ENCODE data around the gene PRX.
"Not testable (repeated sequence)": the region's sequence is repeated elsewhere in the genome, so short reads cannot be mapped to it uniquely, and the experiment has no call there.

PRX gene

GRCh38 chr19:40410030-40410389, 3.2 kb downstream of the PRX start:
- H3K9ac ChIP-seq (ENCODE audit: low read depth, low read length) = peak overlapping the region; percentile 39; the same call in 1 of the 2 replicates
- H3K4me3 ChIP-seq (ENCODE audit: low read length) = no peak overlapping the region
- no peaks in the 10 kb centered on the region for H3K36me3 ChIP-seq (ENCODE audit: insufficient read depth, low read depth, low read length)
- H3K9me3 ChIP-seq (ENCODE audit: insufficient read depth, low read depth, low read length) = no peaks in the 10 kb centered on the region
- no peak overlapping the region for H3K27ac ChIP-seq (ENCODE audit: low read length)
- peaks cover 4% of the 10 kb centered on the region for H3K4me1 ChIP-seq (ENCODE audit: insufficient read depth, low read length)
- H3K27me3 ChIP-seq (ENCODE audit: insufficient read depth, low read length) = no peaks in the 10 kb centered on the region

- H3K9me3 ChIP-seq (ENCODE audit: insufficient read depth, low read depth, low read length); H3K4me1 ChIP-seq (ENCODE audit: insufficient read depth, low read length); H3K4me3 ChIP-seq (ENCODE audit: low read length); H3K27ac ChIP-seq (ENCODE audit: low read length); H3K36me3 ChIP-seq (ENCODE audit: insufficient read depth, low read depth, low read length); H3K9ac ChIP-seq (ENCODE audit: low read depth, low read length); H3K27me3 ChIP-seq (ENCODE audit: insufficient read depth, low read length): not testable (repeated sequence)
Measured at GRCh38 chr19:40408598-40408925, 4.6 kb downstream of the PRX start.

GRCh38 chr19:40407714-40408597, 5.2 kb downstream of the PRX start:
- no peak overlapping the region for H3K9ac ChIP-seq (ENCODE audit: low read depth, low read length)

GRCh38 chr19:40403262-40403984, 9.8 kb downstream of the PRX start:
- Histone ChIP-seq H3K27me3 (ENCODE audit: insufficient read depth, low read length) (peaks cover 2% of the 10 kb centered on the region), H3K36me3 (ENCODE audit: insufficient read depth, low read depth, low read length) (no peaks in the 10 kb centered on the region), H3K4me3 (ENCODE audit: low read length) (peak overlapping the region; percentile 69), H3K4me1 (ENCODE audit: insufficient read depth, low read length) (peaks cover 3% of the 10 kb centered on the region; the same call in 1 of the 2 replicates), H3K9ac (ENCODE audit: low read depth, low read length) (peak overlapping the region; percentile 21; the same call in 1 of the 2 replicates), H3K9me3 (ENCODE audit: insufficient read depth, low read depth, low read length) (no peaks in the 10 kb centered on the region), H3K27ac (ENCODE audit: low read length) (no peak overlapping the region)

More at GRCh38 chr19:40407714-40408597, 5.2 kb downstream of the PRX start:
- H3K4me1 ChIP-seq (ENCODE audit: insufficient read depth, low read length) = peaks cover 7% of the 10 kb centered on the region
- no peak overlapping the region for H3K27ac ChIP-seq (ENCODE audit: low read length)
- no peaks in the 10 kb centered on the region for H3K27me3 ChIP-seq (ENCODE audit: insufficient read depth, low read length)
- no peaks in the 10 kb centered on the region for H3K36me3 ChIP-seq (ENCODE audit: insufficient read depth, low read depth, low read length)
- no peaks in the 10 kb centered on the region for H3K9me3 ChIP-seq (ENCODE audit: insufficient read depth, low read depth, low read length)
- H3K4me3 ChIP-seq (ENCODE audit: low read length) = no peak overlapping the region

GRCh38 chr19:40400559-40400958, 12.6 kb downstream of the PRX start:
- Histone ChIP-seq H3K9me3 (ENCODE audit: insufficient read depth, low read depth, low read length) (no peaks in the 10 kb centered on the region), H3K4me1 (ENCODE audit: insufficient read depth, low read length) (peaks cover 3% of the 10 kb centered on the region; the same call in 1 of the 2 replicates), H3K9ac (ENCODE audit: low read depth, low read length) (no peak overlapping the region), H3K27ac (ENCODE audit: low read length) (no peak overlapping the region), H3K27me3 (ENCODE audit: insufficient read depth, low read length) (peaks cover 7% of the 10 kb centered on the region), H3K36me3 (ENCODE audit: insufficient read depth, low read depth, low read length) (no peaks in the 10 kb centered on the region), H3K4me3 (ENCODE audit: low read length) (no peak overlapping the region)

GRCh38 chr19:40398417-40399131, 14.6 kb downstream of the PRX start:
- Histone ChIP-seq H3K9ac (ENCODE audit: low read depth, low read length) (no peak overlapping the region), H3K36me3 (ENCODE audit: insufficient read depth, low read depth, low read length) (no peaks in the 10 kb centered on the region), H3K27ac (ENCODE audit: low read length) (no peak overlapping the region), H3K9me3 (ENCODE audit: insufficient read depth, low read depth, low read length) (no peaks in the 10 kb centered on the region), H3K4me1 (ENCODE audit: insufficient read depth, low read length) (0 out of 2 replicates have a peak, but pooled peaks cover 3% of the 10 kb centered on the region), H3K4me3 (ENCODE audit: low read length) (peak overlapping the region; percentile 17; the same call in 1 of the 2 replicates), H3K27me3 (ENCODE audit: insufficient read depth, low read length) (peaks cover 7% of the 10 kb centered on the region)

GRCh38 chr19:40397568-40397906, 15.6 kb downstream of the PRX start:
- Histone ChIP-seq H3K27me3 (ENCODE audit: insufficient read depth, low read length) (peaks cover 7% of the 10 kb centered on the region), H3K9me3 (ENCODE audit: insufficient read depth, low read depth, low read length) (no peaks in the 10 kb centered on the region), H3K9ac (ENCODE audit: low read depth, low read length) (no peak overlapping the region), H3K4me3 (ENCODE audit: low read length) (no peak overlapping the region), H3K4me1 (ENCODE audit: insufficient read depth, low read length) (no peaks in the 10 kb centered on the region), H3K36me3 (ENCODE audit: insufficient read depth, low read depth, low read length) (no peaks in the 10 kb centered on the region), H3K27ac (ENCODE audit: low read length) (no peak overlapping the region)

GRCh38 chr19:40396886-40397567, 16.2 kb downstream of the PRX start:
- Histone ChIP-seq H3K27me3 (ENCODE audit: insufficient read depth, low read length) (peaks cover 7% of the 10 kb centered on the region), H3K9ac (ENCODE audit: low read depth, low read length) (no peak overlapping the region), H3K27ac (ENCODE audit: low read length) (no peak overlapping the region), H3K4me1 (ENCODE audit: insufficient read depth, low read length) (no peaks in the 10 kb centered on the region), H3K36me3 (ENCODE audit: insufficient read depth, low read depth, low read length) (no peaks in the 10 kb centered on the region), H3K4me3 (ENCODE audit: low read length) (no peak overlapping the region), H3K9me3 (ENCODE audit: insufficient read depth, low read depth, low read length) (no peaks in the 10 kb centered on the region)

- no peak overlapping the region for H3K27ac ChIP-seq (ENCODE audit: low read length)
- H3K4me1 ChIP-seq (ENCODE audit: insufficient read depth, low read length) = no peaks in the 10 kb centered on the region
Measured at GRCh38 chr19:40395956-40396355, 17.2 kb downstream of the PRX start.

GRCh38 chr19:40394816-40395210, 18.4 kb downstream of the PRX start:
- Histone ChIP-seq H3K4me1 (ENCODE audit: insufficient read depth, low read length) (no peaks in the 10 kb centered on the region), H3K36me3 (ENCODE audit: insufficient read depth, low read depth, low read length) (no peaks in the 10 kb centered on the region), H3K9ac (ENCODE audit: low read depth, low read length) (no peak overlapping the region), H3K27ac (ENCODE audit: low read length) (no peak overlapping the region), H3K9me3 (ENCODE audit: insufficient read depth, low read depth, low read length) (no peaks in the 10 kb centered on the region), H3K4me3 (ENCODE audit: low read length) (no peak overlapping the region), H3K27me3 (ENCODE audit: insufficient read depth, low read length) (peaks cover 7% of the 10 kb centered on the region)

More at GRCh38 chr19:40395956-40396355, 17.2 kb downstream of the PRX start:
- Histone ChIP-seq H3K9ac (ENCODE audit: low read depth, low read length) (no peak overlapping the region; the same call in 1 of the 2 replicates), H3K36me3 (ENCODE audit: insufficient read depth, low read depth, low read length) (no peaks in the 10 kb centered on the region), H3K4me3 (ENCODE audit: low read length) (no peak overlapping the region), H3K27me3 (ENCODE audit: insufficient read depth, low read length) (peaks cover 7% of the 10 kb centered on the region), H3K9me3 (ENCODE audit: insufficient read depth, low read depth, low read length) (no peaks in the 10 kb centered on the region)

Data from iPS-20b (cell line).